A549 (cell line): ENCODE measurements around the gene FKBP3. TPM values are rescaled to one million over a fixed set of nuclear protein-coding genes. Genes with fewer than 3 reads are reported as not detected.

Source experiments
- ATAC-seq, 2 experiments: fragments of 200-7000 bp in 1 of 2; fragments of >200 bp in 1 of 2; cut with Nextera tagmentation in 1 of 2; cut with Tn5 transposase in 1 of 2; 3 replicates each; pipeline versions ENCODE4 v1.8.0 to v1.9.1; 2018 to 2020; ENCODE audit warnings: mild to moderate bottlenecking in 1 of 2, moderate library complexity in 1 of 2
- CTCF ChIA-PET: fragments of 300-600 bp; sonication (Branson Sonifier 250); formaldehyde crosslinking; extraction: SDS; loops from one replicate; lab custom pipeline; 2021; ENCODE audit warnings: antibody characterized with exemption, inconsistent platforms; lab: Yijun Ruan, JAX
- POLR2A ChIA-PET: fragments of 350-600 bp; formaldehyde crosslinking; extraction: SDS; loops from one replicate; lab custom pipeline; 2021; ENCODE audit warnings: antibody characterized with exemption, inconsistent platforms; lab: Yijun Ruan, JAX
- DNase-seq, 2 experiments: peaks; one replicate each; pipeline versions ENCODE4 v3.0.0 to v3.0.0-alpha.2; 2011 to 2016; ENCODE audit warnings: low read depth in 1 of 2, low spot score in 1 of 2
- FAIRE-seq: peaks from 2 replicates; lab custom pipeline; 2011; peaks lifted over from hg19 to GRCh38; lab: Jason Lieb, UNC
- H3K27ac ChIP-seq, 2 experiments: fragments of >200 bp; sonication (Bioruptor Twin); formaldehyde crosslinking; 3 replicates each; pipeline ENCODE4 v1.5.1; 2016 to 2017
- H3K4me1 ChIP-seq: fragments of >200 bp; sonication (Bioruptor Twin); formaldehyde crosslinking; 3 replicates; pipeline ENCODE4 v1.6.1; 2016
- H3K4me2 ChIP-seq: fragments of >200 bp; sonication (Bioruptor Twin); formaldehyde crosslinking; 3 replicates; pipeline ENCODE4 v1.6.1; 2016
- H3K4me3 ChIP-seq: fragments of >200 bp; sonication (Bioruptor Twin); formaldehyde crosslinking; 3 replicates; pipeline ENCODE4 v1.5.1; 2016
- H3K9me3 ChIP-seq: fragments of >200 bp; sonication (Bioruptor Twin); formaldehyde crosslinking; 3 replicates; pipeline ENCODE4 v1.6.1; 2016
- EHF ChIP-seq: fragments of 250-450 bp; sonication (Bioruptor Pico); IDR thresholded peaks from 2 replicates; pipeline ENCODE4 v1.5.0; 2020; ENCODE audit warnings: mild to moderate bottlenecking
- EHMT2 ChIP-seq: fragments of 200-600 bp; sonication (generic); IDR thresholded peaks from 2 replicates; pipeline ENCODE4 v1.6.1; 2016; ENCODE audit warnings: antibody characterized with exemption, low read depth, mild to moderate bottlenecking, moderate library complexity
- ELK1 ChIP-seq: fragments of 150-350 bp; IDR thresholded peaks from 2 replicates; pipeline ENCODE4 v1.6.1; 2014; ENCODE audit warnings: low read depth, mild to moderate bottlenecking, low read length
- ESRRA ChIP-seq: fragments of 150-350 bp; IDR thresholded peaks from 2 replicates; pipeline ENCODE4 v1.6.1; 2014; ENCODE audit warnings: mild to moderate bottlenecking, low read length, borderline replicate concordance
- FOSL2 ChIP-seq, 2 experiments: fragments of 450-650 bp in 1 of 2; fragments of >200 bp in 1 of 2; sonication (Bioruptor Twin) in 1 of 2; formaldehyde crosslinking; IDR thresholded peaks; 2 replicates each; pipeline versions ENCODE4 v1.5.0 to v1.6.1; 2016 to 2020; ENCODE audit warnings: mild to moderate bottlenecking in 1 of 2, moderate library complexity in 1 of 2
- GATA3 ChIP-seq: IDR thresholded peaks from 2 replicates; pipeline ENCODE4 v1.6.1; 2012; ENCODE audit warnings: borderline replicate concordance
- HOXB13 ChIP-seq: fragments of 250-450 bp; sonication (Bioruptor Pico); IDR thresholded peaks from 2 replicates; pipeline ENCODE4 v1.5.0; 2020; ENCODE audit warnings: low read depth, mild to moderate bottlenecking, moderate library complexity
- JUN ChIP-seq, 2 experiments: fragments of >200 bp; sonication (Bioruptor Twin); formaldehyde crosslinking; IDR thresholded peaks; 2 replicates in 1 of 2; 3 replicates in 1 of 2; pipeline ENCODE4 v1.6.1; 2016 to 2017
- JUNB ChIP-seq: fragments of >200 bp; sonication (Bioruptor Twin); formaldehyde crosslinking; IDR thresholded peaks from 2 replicates; pipeline ENCODE4 v1.6.1; 2016
- KDM1A ChIP-seq: fragments of 200-600 bp; sonication (generic); IDR thresholded peaks from 2 replicates; pipeline ENCODE4 v1.6.1; 2016; ENCODE audit warnings: low read depth, mild to moderate bottlenecking
- MAFK ChIP-seq: fragments of 450-650 bp; IDR thresholded peaks from 2 replicates; pipeline ENCODE4 v1.6.1; 2014; ENCODE audit not compliant: partially characterized antibody
- MAX ChIP-seq: IDR thresholded peaks from 2 replicates; pipeline ENCODE4 v1.6.1; 2012
- NFE2L2 ChIP-seq: fragments of 150-350 bp; conservative IDR thresholded peaks from 2 replicates; pipeline ENCODE4 v1.6.1; 2014; ENCODE audit warnings: low read length
- PBX3 ChIP-seq: IDR thresholded peaks from 2 replicates; pipeline ENCODE4 v1.6.1; 2012
- RAD21 ChIP-seq, 2 experiments: fragments of >200 bp in 1 of 2; sonication (Bioruptor Twin) in 1 of 2; formaldehyde crosslinking in 1 of 2; IDR thresholded peaks in 1 of 2; conservative IDR thresholded peaks in 1 of 2; 2 replicates in 1 of 2; 3 replicates in 1 of 2; pipeline ENCODE4 v1.6.1; 2012 to 2018; ENCODE audit warnings: inconsistent platforms in 1 of 2
- RNF2 ChIP-seq: fragments of 200-600 bp; sonication (generic); IDR thresholded peaks from 2 replicates; pipeline ENCODE4 v1.6.1; 2016; ENCODE audit warnings: low read depth, mild to moderate bottlenecking, antibody characterized with exemption, moderate library complexity, borderline replicate concordance
- SREBF2 ChIP-seq: fragments of 450-650 bp; IDR thresholded peaks from 2 replicates; pipeline ENCODE4 v1.6.1; 2014; ENCODE audit warnings: mild to moderate bottlenecking, moderate library complexity
- TFCP2L1 ChIP-seq: fragments of 250-450 bp; sonication (Bioruptor Pico); IDR thresholded peaks from 2 replicates; pipeline ENCODE4 v1.5.0; 2021; ENCODE audit warnings: mild to moderate bottlenecking
- TP53 ChIP-seq: fragments of 250-450 bp; sonication (Bioruptor Pico); IDR thresholded peaks from 2 replicates; pipeline ENCODE4 v1.5.0; 2021; ENCODE audit warnings: mild to moderate bottlenecking, moderate library complexity
- ZFP36 ChIP-seq: fragments of 450-650 bp; IDR thresholded peaks from 2 replicates; pipeline ENCODE4 v1.6.1; 2014; ENCODE audit warnings: borderline replicate concordance; ENCODE audit not compliant: partially characterized antibody
- WGBS: methylation state at CpG from one replicate; pipeline ENCODE4 v1.1.6; 2017; ENCODE audit errors: missing lambda C conversion rate; 5-methylcytosine and 5-hydroxymethylcytosine counted together
- polyA plus RNA-seq, 4 experiments: library from polyadenylated mRNA; depleted of rRNA in 3 of 4; stranded (reverse); fragments of >200 nt; fragmentation: RNase III in 1 of 4; extraction: RNeasy Plus Mini Kit Qiagen cat#74134 plus additional on column Dnase treatment in 1 of 4; gene quantifications; 2 replicates in 3 of 4; 3 replicates in 1 of 4; pipeline ENCODE4 v1.2.3, GENCODE V29; 2011 to 2017

FKBP3 gene
- polyA plus RNA-seq, 2 of the 4 experiments (the other 2 are of a cell fraction): 158 to 202 TPM

- H3K4me2 ChIP-seq: no peak overlapping the region
- WGBS: 91% methylated on average over 5 of the region's 5 CpGs
- H3K9me3 ChIP-seq: no peaks in the 10 kb centered on the region
- ATAC-seq: no peak
- no peaks in the 10 kb centered on the region for H3K4me1 ChIP-seq
- DNase-seq: no peak
- ChIA-PET CTCF (no interaction called here), POLR2A (no interaction called here)
- H3K4me3 ChIP-seq: no peak overlapping the region
- TF ChIP-seq HOXB13 (CRISPR knock-in tag) (no peak), ESRRA (no peak), JUN (IDR thresholded peaks at IDR 0.05) (no peak), GATA3 (no peak), RNF2 (no peak), KDM1A (no peak), TFCP2L1 (CRISPR knock-in tag) (no peak), ZFP36 (no peak), SREBF2 (no peak), NFE2L2 (no peak), FOSL2 (IDR thresholded peaks at IDR 0.05) (no peak), FOSL2 (CRISPR knock-in tag; IDR thresholded peaks at IDR 0.05) (no peak)
- no peak overlapping the region for H3K27ac ChIP-seq
- no peak for FAIRE-seq
Observed at GRCh38 chr14:45073231-45073879, 60.9 kb downstream of the FKBP3 start.

GRCh38 chr14:45072126-45072525 lies 62.2 kb downstream of the FKBP3 start:
- no peak overlapping the region for H3K4me3 ChIP-seq
- no peak overlapping the region for H3K27ac ChIP-seq
- no peaks in the 10 kb centered on the region for H3K9me3 ChIP-seq
- ATAC-seq: no peak; a peak in 1 of 6 replicates
- no peaks in the 10 kb centered on the region for H3K4me1 ChIP-seq
- no peak for DNase-seq
- TF ChIP-seq ELK1: no peak
- no peak for TF ChIP-seq RAD21 (conservative IDR thresholded peaks at IDR 0.05 in 1 of 2, IDR thresholded peaks at IDR 0.05 in 1 of 2)
- no peak for TF ChIP-seq EHMT2
- TF ChIP-seq JUN (IDR thresholded peaks at IDR 0.05): no peak
- TF ChIP-seq MAFK: no peak
- TF ChIP-seq SREBF2: no peak
- TF ChIP-seq TP53 (CRISPR knock-in tag): no peak
- no peak for TF ChIP-seq MAX
- WGBS: 93% methylated on average over 6 of the region's 6 CpGs
- no peak overlapping the region for H3K4me2 ChIP-seq
- POLR2A ChIA-PET: no interaction called here
- FAIRE-seq: no peak
- CTCF ChIA-PET: interaction anchor here (0.7 kb wide), 1 partner anchor 89 kb away, joined by 3 read pairs; no protein-coding TSS in a partner anchor

- FAIRE-seq (peak; percentile 28), ATAC-seq (no peak), DNase-seq (peak in 1 of 2 experiments; percentile 17)
- CTCF ChIA-PET: no interaction called here
- H3K9me3 ChIP-seq: no peaks in the 10 kb centered on the region
- TF ChIP-seq EHMT2: no peak
- TF ChIP-seq FOSL2 (IDR thresholded peaks at IDR 0.05): no peak
- TF ChIP-seq FOSL2 (CRISPR knock-in tag; IDR thresholded peaks at IDR 0.05): peak; percentile 15; the same call in 1 of the 2 replicates
- TF ChIP-seq EHF (CRISPR knock-in tag): no peak
- no peak for TF ChIP-seq PBX3
- no peak for TF ChIP-seq JUNB
- no peak overlapping the region for H3K27ac ChIP-seq
- POLR2A ChIA-PET: no interaction called here
- no peaks in the 10 kb centered on the region for H3K4me1 ChIP-seq
- H3K4me2 ChIP-seq: no peak overlapping the region
- no peak overlapping the region for H3K4me3 ChIP-seq
- WGBS: 94% methylated on average over 1 of the region's 1 CpG
Observed at GRCh38 chr14:45070215-45070614, 64.1 kb downstream of the FKBP3 start.
